ENCODE results near the gene PPP1R18. TPM values are rescaled to one million over a fixed set of nuclear protein-coding genes. Genes with fewer than 3 reads are reported as not detected.

PPP1R18 gene
- total RNA-seq, 1 donor from 2014 or later: 78.5 TPM

- intact Hi-C loops (cut with DNase I): no loop called here
- ATAC-seq (peak; percentile 92 to 93), DNase-seq (peak; percentile 89)
- H3K9me3 ChIP-seq: no peaks in the 10 kb centered on the region
- peak overlapping the region; percentile 89 for H3K27ac ChIP-seq
- H3K4me3 ChIP-seq: peak overlapping the region; percentile 95
- peaks cover 36% of the 10 kb centered on the region for H3K36me3 ChIP-seq
- H3K27me3 ChIP-seq (ENCODE audit: low read depth): no peaks in the 10 kb centered on the region
- no peak for TF ChIP-seq CTCF (IDR thresholded peaks at IDR 0.05)
- H3K4me1 ChIP-seq: peaks cover 16% of the 10 kb centered on the region
These were observed 39.0 kb downstream of the PPP1R18 start for GRCh38 chr6:30647242-30648116.

- Histone ChIP-seq H3K27ac (peak within 1 kb of the TSS; percentile 89), H3K9me3 (no peaks in the 10 kb centered on the region), H3K27me3 (ENCODE audit: low read depth) (no peaks in the 10 kb centered on the region), H3K4me3 (peak within 1 kb of the TSS; percentile 95), H3K4me1 (peaks cover 16% of the 10 kb centered on the region), H3K36me3 (peaks cover 34% of the 10 kb centered on the region)
- ATAC-seq (peak; percentile 95 to 96), DNase-seq (peak; percentile 97)
- intact Hi-C loops (cut with DNase I): no loop called here
- TF ChIP-seq CTCF (IDR thresholded peaks at IDR 0.05): no peak
These were observed 39.8 kb downstream of the PPP1R18 start, which contains the start of gene C6orf136 for GRCh38 chr6:30646450-30647241. Gene C6orf136 (plus strand): TSS chr6:30647133. CDS start chr6:30647232, 99 bp downstream.

GRCh38 chr6:30645989-30646388 is 40.5 kb downstream of the PPP1R18 start:
- H3K36me3 ChIP-seq: peaks cover 34% of the 10 kb centered on the region
- TF ChIP-seq CTCF (IDR thresholded peaks at IDR 0.05): no peak
- no peak overlapping the region for H3K4me3 ChIP-seq
- no peak overlapping the region for H3K27ac ChIP-seq
- H3K4me1 ChIP-seq: peaks cover 16% of the 10 kb centered on the region
- H3K27me3 ChIP-seq (ENCODE audit: low read depth): no peaks in the 10 kb centered on the region
- intact Hi-C loops (cut with DNase I): no loop called here
- DNase-seq (no peak), ATAC-seq (no peak)
- no peaks in the 10 kb centered on the region for H3K9me3 ChIP-seq

- DNase-seq (no peak), ATAC-seq (no peak)
- TF ChIP-seq CTCF (IDR thresholded peaks at IDR 0.05): no peak
- intact Hi-C loops (cut with DNase I): no loop called here
- peaks cover 16% of the 10 kb centered on the region for H3K4me1 ChIP-seq
- H3K27ac ChIP-seq: no peak overlapping the region
- no peaks in the 10 kb centered on the region for H3K9me3 ChIP-seq
- H3K27me3 ChIP-seq (ENCODE audit: low read depth): no peaks in the 10 kb centered on the region
- no peak overlapping the region for H3K4me3 ChIP-seq
- H3K36me3 ChIP-seq: peaks cover 41% of the 10 kb centered on the region
These were observed 41.7 kb downstream of the PPP1R18 start for GRCh38 chr6:30644769-30645168.

- TF ChIP-seq CTCF (IDR thresholded peaks at IDR 0.05): no peak
- intact Hi-C loops (cut with DNase I): no loop called here
- H3K27ac ChIP-seq: no peak overlapping the region
These were observed 42.8 kb downstream of the PPP1R18 start for GRCh38 chr6:30643656-30644055.

More at GRCh38 chr6:30643656-30644055, 42.8 kb downstream of the PPP1R18 start:
- H3K4me3 ChIP-seq: no peak overlapping the region
- no peak for ATAC-seq
- H3K27me3 ChIP-seq (ENCODE audit: low read depth): no peaks in the 10 kb centered on the region
- peaks cover 16% of the 10 kb centered on the region for H3K4me1 ChIP-seq
- DNase-seq: no peak
- H3K36me3 ChIP-seq: peaks cover 41% of the 10 kb centered on the region
- H3K9me3 ChIP-seq: no peaks in the 10 kb centered on the region

Data from lower lobe of right lung (tissue), 2 donors.